Naive thymus-derived CD4-positive, alpha-beta T cell (primary cell): ENCODE results near the gene C9orf153. TPM values are rescaled to one million over a fixed set of nuclear protein-coding genes. Genes with fewer than 3 reads are reported as not detected.

Source experiments
- ATAC-seq: fragments of 150-1000 bp; cut with Tn5 transposase; 2 replicates; pipeline ENCODE4 v1.10.0; 2021; ENCODE audit warnings: mild to moderate bottlenecking, moderate library complexity
- CTCF ChIA-PET: fragments of 350-600 bp; sonication (Branson Sonifier 250); formaldehyde crosslinking; loops from one replicate; lab custom pipeline; 2021; ENCODE audit warnings: antibody characterized with exemption; lab: Charles Lee
- POLR2A ChIA-PET: fragments of 350-600 bp; sonication (Branson Sonifier 250); formaldehyde crosslinking; loops from one replicate; lab custom pipeline; 2021; ENCODE audit warnings: antibody characterized with exemption, inconsistent platforms; lab: Charles Lee
- DNase-seq, 9 donors: peaks; one replicate each; pipeline versions ENCODE4 v3.0.0 to v3.0.0-alpha.2; 2020 to 2022; ENCODE audit warnings: mixed read lengths in 1 of 9
- H3K27ac ChIP-seq: one replicate; pipeline ENCODE4 v1.7.0; 2013; ENCODE audit warnings: mild to moderate bottlenecking, low read depth, low read length, moderate library complexity
- H3K27me3 ChIP-seq, 2 donors: one replicate each; pipeline ENCODE4 v1.7.0; 2013; ENCODE audit warnings: low read length in 2 of 2, mild to moderate bottlenecking in 2 of 2, moderate library complexity in 2 of 2; ENCODE audit not compliant: control insufficient read depth in 2 of 2, insufficient read depth in 2 of 2
- H3K36me3 ChIP-seq, 3 experiments: 1 replicate in 2 of 3; 2 replicates in 1 of 3; pipeline ENCODE4 v1.7.0; 2013; ENCODE audit warnings: low read length in 3 of 3, mild to moderate bottlenecking in 3 of 3, moderate library complexity in 1 of 3; ENCODE audit not compliant: insufficient read depth in 3 of 3, control insufficient read depth in 2 of 3
- H3K4me1 ChIP-seq, 2 donors: one replicate each; pipeline ENCODE4 v1.7.0; 2013; ENCODE audit warnings: low read length in 2 of 2, mild to moderate bottlenecking in 2 of 2, moderate library complexity in 1 of 2; ENCODE audit not compliant: control insufficient read depth in 2 of 2, insufficient read depth in 2 of 2
- H3K4me3 ChIP-seq: 2 replicates; pipeline ENCODE4 v1.7.0; 2013; ENCODE audit warnings: mild to moderate bottlenecking, low read length
- H3K9me3 ChIP-seq, 3 experiments: 1 replicate in 2 of 3; 2 replicates in 1 of 3; pipeline ENCODE4 v1.7.0; 2013; ENCODE audit warnings: low read length in 3 of 3; ENCODE audit not compliant: control insufficient read depth in 2 of 3
- H3K27ac Mint-ChIP-seq, 9 donors: one replicate each; pipeline ENCODE4 v1.8.0; 2020 to 2022; ENCODE audit warnings: mixed read lengths in 9 of 9, mild to moderate bottlenecking in 8 of 9, moderate library complexity in 5 of 9, inconsistent platforms in 2 of 9
- H3K27me3 Mint-ChIP-seq, 5 donors: one replicate each; pipeline ENCODE4 v1.8.0; 2021 to 2022; ENCODE audit warnings: mixed read lengths in 5 of 5, mild to moderate bottlenecking in 1 of 5
- H3K36me3 Mint-ChIP-seq, 5 donors: one replicate each; pipeline ENCODE4 v1.8.0; 2020 to 2022; ENCODE audit warnings: mixed read lengths in 5 of 5, mild to moderate bottlenecking in 3 of 5, inconsistent platforms in 1 of 5
- H3K4me1 Mint-ChIP-seq, 7 donors: one replicate each; pipeline ENCODE4 v1.8.0; 2020 to 2022; ENCODE audit warnings: mixed read lengths in 7 of 7, mild to moderate bottlenecking in 3 of 7, inconsistent platforms in 1 of 7
- H3K4me3 Mint-ChIP-seq, 10 donors: one replicate each; pipeline ENCODE4 v1.8.0; 2020 to 2022; ENCODE audit warnings: mild to moderate bottlenecking in 10 of 10, mixed read lengths in 10 of 10, moderate library complexity in 6 of 10, inconsistent platforms in 2 of 10
- H3K9me3 Mint-ChIP-seq, 11 donors: one replicate each; pipeline ENCODE4 v1.8.0; 2020 to 2022; ENCODE audit warnings: mixed read lengths in 11 of 11, mild to moderate bottlenecking in 4 of 11, inconsistent platforms in 1 of 11, moderate library complexity in 1 of 11
- intact Hi-C, 2 donors: fragments of 100-400 bp; cut with micrococcal nuclease; formaldehyde crosslinking; loops; one replicate each; pipeline ENCODE4 v1.15.1; 2023
- polyA plus RNA-seq, 2 donors: library from polyadenylated mRNA; unstranded; fragments of 300-500 nt; fragmentation: Illumina TruSeq; gene quantifications; one replicate each; pipeline ENCODE4 v1.2.3, GENCODE V29; 2021
- total RNA-seq, 6 experiments: library from RNA in 5 of 6; stranded (reverse) in 5 of 6; gene quantifications; 1 replicate in 5 of 6; 2 replicates in 1 of 6; pipeline ENCODE4 v1.2.3 and lab custom pipeline; 2021 to 2026

Gene C9orf153
- total and polyA plus RNA-seq, 7 experiments from 2014 or later: 0.75 to 1.7 (median 1.0) TPM; not detected in 2

DNA sequence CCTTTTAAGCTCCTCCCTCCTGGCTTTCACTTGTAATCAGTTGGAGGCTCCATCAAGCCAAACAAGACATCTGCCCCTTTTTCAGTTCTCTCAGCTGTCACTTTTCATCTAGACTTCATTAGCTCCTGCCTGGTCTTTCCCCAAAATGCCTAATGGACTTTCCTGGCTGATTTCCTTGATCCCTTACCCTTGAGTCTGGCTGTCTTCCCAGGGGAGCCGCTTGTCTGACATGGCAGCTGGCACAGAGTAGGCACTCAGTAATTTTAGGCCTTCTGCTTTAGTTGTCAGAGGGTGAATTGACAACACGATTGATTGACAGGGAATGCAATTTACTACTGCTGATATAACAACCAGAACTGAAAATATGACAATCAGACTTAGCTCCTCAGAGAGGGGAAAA, 2.1 kb downstream of the C9orf153 start:
- peaks cover 0 to 3% (median 0%) of the 10 kb centered on the region in 7 donors for H3K4me1 Mint-ChIP-seq
- intact Hi-C loops: no loop called here
- CTCF ChIA-PET: no interaction called here

GRCh38 chr9:86256653-86257052, 2.8 kb downstream of the C9orf153 start:
- H3K27ac ChIP-seq: no peak overlapping the region
- H3K4me1 Mint-ChIP-seq: peaks cover 0 to 3% (median 0%) of the 10 kb centered on the region in 7 donors
- H3K36me3 ChIP-seq: no peaks in the 10 kb centered on the region
- ATAC-seq (no peak), DNase-seq (no peak)
- no peak overlapping the region for H3K4me3 Mint-ChIP-seq
- no peaks in the 10 kb centered on the region for H3K4me1 ChIP-seq
- peaks cover 0 to 8% (median 2%) of the 10 kb centered on the region in 5 donors for H3K36me3 Mint-ChIP-seq
- no peaks in the 10 kb centered on the region for H3K27me3 ChIP-seq
- peak overlapping the region in 1 of 9 donors; percentile 78 for H3K27ac Mint-ChIP-seq
- H3K4me3 ChIP-seq: no peak overlapping the region
- intact Hi-C loops: no loop called here
- peaks cover 0 to 30% (median 7%) of the 10 kb centered on the region in 11 donors for H3K9me3 Mint-ChIP-seq
- CTCF ChIA-PET: no interaction called here
- no peaks in the 10 kb centered on the region for H3K27me3 Mint-ChIP-seq
- POLR2A ChIA-PET: no interaction called here
- H3K9me3 ChIP-seq: peaks cover 0 to 3% (median 0%) of the 10 kb centered on the region in 3 experiments

More for the DNA sequence above, 2.1 kb downstream of the C9orf153 start:
- H3K4me3 Mint-ChIP-seq: no peak overlapping the region
- Histone ChIP-seq H3K9me3 (peaks cover 0 to 3% (median 0%) of the 10 kb centered on the region in 3 experiments), H3K4me3 (no peak overlapping the region), H3K36me3 (no peaks in the 10 kb centered on the region), H3K27ac (no peak overlapping the region), H3K4me1 (no peaks in the 10 kb centered on the region), H3K27me3 (no peaks in the 10 kb centered on the region)
- POLR2A ChIA-PET: no interaction called here
- ATAC-seq: no peak
- no peak for DNase-seq
- H3K9me3 Mint-ChIP-seq: peaks cover 0 to 28% (median 4%) of the 10 kb centered on the region in 11 donors
- H3K27ac Mint-ChIP-seq: no peak overlapping the region
- H3K27me3 Mint-ChIP-seq: no peaks in the 10 kb centered on the region
- H3K36me3 Mint-ChIP-seq: peaks cover 0 to 12% (median 6%) of the 10 kb centered on the region in 5 donors

DNA sequence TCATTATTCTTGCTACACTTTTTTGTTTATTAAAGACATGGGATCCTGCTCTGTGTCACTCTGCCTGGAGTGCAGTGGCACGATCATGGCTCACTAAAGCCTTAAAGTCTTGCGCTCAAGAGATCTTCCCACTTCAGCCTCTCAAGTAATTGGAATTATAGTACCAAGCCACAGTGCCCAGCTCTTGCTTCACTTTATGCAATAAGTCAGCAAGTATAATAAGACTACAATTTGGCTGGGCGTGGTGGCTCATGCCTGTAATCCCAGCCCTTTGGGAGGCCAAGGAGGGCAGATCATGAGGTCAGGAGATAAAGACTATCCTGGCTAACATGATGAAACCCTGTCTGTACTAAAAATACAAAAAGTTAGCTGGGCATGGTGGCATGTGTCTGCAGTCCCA, 5.9 kb downstream of the C9orf153 start:
- no peaks in the 10 kb centered on the region for H3K4me1 ChIP-seq
- H3K9me3 ChIP-seq: peaks cover 0 to 3% (median 0%) of the 10 kb centered on the region in 3 experiments
- CTCF ChIA-PET: no interaction called here
- H3K4me3 ChIP-seq: no peak overlapping the region
- no peaks in the 10 kb centered on the region for H3K27me3 ChIP-seq
- intact Hi-C loops: no loop called here
- DNase-seq: no peak
- H3K36me3 ChIP-seq: no peaks in the 10 kb centered on the region
- H3K27ac ChIP-seq: no peak overlapping the region
- Mint-ChIP-seq H3K9me3 (peaks cover 0 to 32% (median 7%) of the 10 kb centered on the region in 11 donors), H3K4me3 (no peak overlapping the region), H3K27me3 (peaks cover 0 to 7% (median 0%) of the 10 kb centered on the region in 5 donors), H3K36me3 (peaks cover 0 to 13% (median 1%) of the 10 kb centered on the region in 5 donors), H3K27ac (peak overlapping the region in 1 of 9 donors; percentile 14), H3K4me1 (peaks cover 0 to 3% (median 0%) of the 10 kb centered on the region in 7 donors)
- POLR2A ChIA-PET: no interaction called here
- ATAC-seq: no peak

DNA sequence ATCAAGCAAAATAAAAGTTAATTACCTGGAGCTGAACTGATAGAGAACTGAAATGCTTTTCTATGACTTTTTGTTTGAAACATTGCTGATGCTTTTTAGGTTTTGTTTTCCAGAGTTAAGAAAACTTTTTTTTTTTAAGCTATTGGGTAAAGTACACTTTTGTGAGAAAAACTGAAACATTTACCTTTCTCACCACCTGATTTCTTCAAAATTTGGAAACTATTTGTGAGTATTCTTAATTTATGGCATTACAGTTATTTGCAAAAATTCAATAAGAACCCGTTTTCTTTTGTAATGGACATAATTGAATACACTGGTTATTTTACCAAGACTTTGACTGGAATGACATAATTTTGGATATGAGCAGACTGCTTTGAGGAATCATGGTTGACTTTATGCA, 6.6 kb downstream of the C9orf153 start:
- Histone ChIP-seq H3K4me1 (no peaks in the 10 kb centered on the region), H3K27me3 (no peaks in the 10 kb centered on the region), H3K27ac (no peak overlapping the region), H3K36me3 (no peaks in the 10 kb centered on the region), H3K9me3 (peaks cover 0 to 3% (median 0%) of the 10 kb centered on the region in 3 experiments), H3K4me3 (no peak overlapping the region)
- DNase-seq (no peak), ATAC-seq (no peak)
- Mint-ChIP-seq H3K27ac (no peak overlapping the region), H3K4me1 (peaks cover 0 to 3% (median 0%) of the 10 kb centered on the region in 7 donors), H3K27me3 (peaks cover 0 to 8% (median 1%) of the 10 kb centered on the region in 5 donors), H3K36me3 (peaks cover 0 to 13% (median 1%) of the 10 kb centered on the region in 5 donors), H3K4me3 (no peak overlapping the region), H3K9me3 (peaks cover 0 to 32% (median 7%) of the 10 kb centered on the region in 11 donors)
- POLR2A ChIA-PET: no interaction called here
- CTCF ChIA-PET: no interaction called here
- intact Hi-C loops: no loop called here

- DNase-seq (no peak), ATAC-seq (no peak)
- Histone ChIP-seq H3K36me3 (no peaks in the 10 kb centered on the region), H3K27ac (no peak overlapping the region), H3K4me3 (no peak overlapping the region), H3K27me3 (no peaks in the 10 kb centered on the region), H3K9me3 (peaks cover 0 to 3% (median 0%) of the 10 kb centered on the region in 3 experiments), H3K4me1 (no peaks in the 10 kb centered on the region)
- H3K4me1 Mint-ChIP-seq: peaks cover 0 to 2% (median 0%) of the 10 kb centered on the region in 7 donors
- intact Hi-C loops: no loop called here
- H3K4me3 Mint-ChIP-seq: no peak overlapping the region
- H3K9me3 Mint-ChIP-seq: peaks cover 0 to 25% (median 7%) of the 10 kb centered on the region in 11 donors
- peaks cover 4 to 16% (median 7%) of the 10 kb centered on the region in 5 donors for H3K27me3 Mint-ChIP-seq
- H3K27ac Mint-ChIP-seq: no peak overlapping the region
- CTCF ChIA-PET: no interaction called here
- H3K36me3 Mint-ChIP-seq: peaks cover 0 to 8% (median 0%) of the 10 kb centered on the region in 5 donors
- POLR2A ChIA-PET: no interaction called here
Measured at GRCh38 chr9:86250123-86250522, 9.3 kb downstream of the C9orf153 start.

GRCh38 chr9:86248746-86249145, 10.7 kb downstream of the C9orf153 start:
- ATAC-seq (no peak), DNase-seq (no peak)
- Mint-ChIP-seq H3K27ac (no peak overlapping the region), H3K4me1 (peaks cover 0 to 2% (median 0%) of the 10 kb centered on the region in 7 donors), H3K9me3 (peaks cover 0 to 17% (median 4%) of the 10 kb centered on the region in 11 donors), H3K4me3 (no peak overlapping the region), H3K27me3 (peaks cover 4 to 16% (median 7%) of the 10 kb centered on the region in 5 donors), H3K36me3 (peaks cover 0 to 5% (median 0%) of the 10 kb centered on the region in 5 donors)
- ChIA-PET CTCF (interaction anchor here (0.7 kb wide), 1 partner anchor 1136 kb away, joined by 3 read pairs; no protein-coding TSS in a partner anchor), POLR2A (no interaction called here)
- intact Hi-C loops: no loop called here
- H3K36me3 ChIP-seq: no peaks in the 10 kb centered on the region
- no peaks in the 10 kb centered on the region for H3K27me3 ChIP-seq
- peaks cover 0 to 3% (median 0%) of the 10 kb centered on the region in 3 experiments for H3K9me3 ChIP-seq
- no peak overlapping the region for H3K4me3 ChIP-seq
- no peaks in the 10 kb centered on the region for H3K4me1 ChIP-seq
- no peak overlapping the region for H3K27ac ChIP-seq

DNA sequence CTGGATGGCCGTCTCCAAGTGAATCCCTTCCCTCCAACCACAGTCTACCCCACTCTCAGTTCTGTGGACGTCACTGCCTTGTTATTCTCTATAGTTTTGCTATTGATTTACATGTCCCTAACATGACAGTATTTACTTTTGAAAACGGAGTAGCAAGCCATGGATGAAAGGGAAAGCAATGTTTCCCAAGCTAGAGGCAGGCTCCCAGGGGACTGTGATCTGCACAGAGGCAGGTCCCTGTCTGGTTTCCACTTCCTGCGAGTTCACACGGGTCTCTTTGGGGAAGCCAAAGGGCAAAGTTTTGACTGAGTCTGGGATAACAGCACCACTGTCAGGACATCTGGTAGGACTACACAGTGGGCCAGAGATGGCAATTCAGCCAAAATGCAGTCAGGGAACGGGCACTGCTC, 12.7 kb downstream of the C9orf153 start:
- no peak overlapping the region for H3K4me3 Mint-ChIP-seq
- H3K27me3 ChIP-seq: no peaks in the 10 kb centered on the region
- ATAC-seq (no peak), DNase-seq (no peak)
- H3K36me3 ChIP-seq: no peaks in the 10 kb centered on the region
- H3K4me3 ChIP-seq: no peak overlapping the region
- peaks cover 4 to 16% (median 7%) of the 10 kb centered on the region in 5 donors for H3K27me3 Mint-ChIP-seq
- no peak overlapping the region for H3K27ac ChIP-seq
- ChIA-PET CTCF (no interaction called here), POLR2A (no interaction called here)
- H3K4me1 Mint-ChIP-seq: peaks cover 0 to 2% (median 0%) of the 10 kb centered on the region in 7 donors
- H3K9me3 ChIP-seq: no peaks in the 10 kb centered on the region
- no peak overlapping the region for H3K27ac Mint-ChIP-seq
- H3K36me3 Mint-ChIP-seq: peaks cover 0 to 5% (median 0%) of the 10 kb centered on the region in 5 donors
- intact Hi-C loops: no loop called here
- H3K4me1 ChIP-seq: no peaks in the 10 kb centered on the region
- peaks cover 0 to 4% (median 2%) of the 10 kb centered on the region in 11 donors for H3K9me3 Mint-ChIP-seq
